ENCODE data around the gene PRPF6. TPM values are rescaled to one million over a fixed set of nuclear protein-coding genes. Genes with fewer than 3 reads are reported as not detected.

PRPF6 gene
- total and polyA plus RNA-seq, 2 of the 13 experiments (the other 11 are each of a cell fraction or from before 2014, with no cell fraction given), result 63.7 to 101 TPM

- TF ChIP-seq, protein P1, sequence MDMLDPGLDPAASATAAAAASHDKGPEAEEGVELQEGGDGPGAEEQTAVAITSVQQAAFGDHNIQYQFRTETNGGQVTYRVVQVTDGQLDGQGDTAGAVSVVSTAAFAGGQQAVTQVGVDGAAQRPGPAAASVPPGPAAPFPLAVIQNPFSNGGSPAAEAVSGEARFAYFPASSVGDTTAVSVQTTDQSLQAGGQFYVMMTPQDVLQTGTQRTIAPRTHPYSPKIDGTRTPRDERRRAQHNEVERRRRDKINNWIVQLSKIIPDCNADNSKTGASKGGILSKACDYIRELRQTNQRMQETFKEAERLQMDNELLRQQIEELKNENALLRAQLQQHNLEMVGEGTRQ (IDR thresholded peaks at IDR 0.05; ENCODE audit: low read depth, low read length), result peak; percentile 2; the same call in 1 of the 2 replicates
- TF ChIP-seq, protein P1 (CRISPR knock-in tag; IDR thresholded peaks at IDR 0.05; ENCODE audit: borderline replicate concordance), result no peak
- TF ChIP-seq, protein P2, sequence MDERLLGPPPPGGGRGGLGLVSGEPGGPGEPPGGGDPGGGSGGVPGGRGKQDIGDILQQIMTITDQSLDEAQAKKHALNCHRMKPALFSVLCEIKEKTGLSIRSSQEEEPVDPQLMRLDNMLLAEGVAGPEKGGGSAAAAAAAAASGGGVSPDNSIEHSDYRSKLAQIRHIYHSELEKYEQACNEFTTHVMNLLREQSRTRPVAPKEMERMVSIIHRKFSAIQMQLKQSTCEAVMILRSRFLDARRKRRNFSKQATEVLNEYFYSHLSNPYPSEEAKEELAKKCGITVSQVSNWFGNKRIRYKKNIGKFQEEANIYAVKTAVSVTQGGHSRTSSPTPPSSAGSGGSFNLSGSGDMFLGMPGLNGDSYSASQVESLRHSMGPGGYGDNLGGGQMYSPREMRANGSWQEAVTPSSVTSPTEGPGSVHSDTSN (CRISPR knock-in tag; IDR thresholded peaks at IDR 0.05), result no peak
- TF ChIP-seq ZSCAN9 (CRISPR knock-in tag; IDR thresholded peaks at IDR 0.05; ENCODE audit: borderline replicate concordance), result peak; percentile 97
- TF ChIP-seq, protein P3, sequence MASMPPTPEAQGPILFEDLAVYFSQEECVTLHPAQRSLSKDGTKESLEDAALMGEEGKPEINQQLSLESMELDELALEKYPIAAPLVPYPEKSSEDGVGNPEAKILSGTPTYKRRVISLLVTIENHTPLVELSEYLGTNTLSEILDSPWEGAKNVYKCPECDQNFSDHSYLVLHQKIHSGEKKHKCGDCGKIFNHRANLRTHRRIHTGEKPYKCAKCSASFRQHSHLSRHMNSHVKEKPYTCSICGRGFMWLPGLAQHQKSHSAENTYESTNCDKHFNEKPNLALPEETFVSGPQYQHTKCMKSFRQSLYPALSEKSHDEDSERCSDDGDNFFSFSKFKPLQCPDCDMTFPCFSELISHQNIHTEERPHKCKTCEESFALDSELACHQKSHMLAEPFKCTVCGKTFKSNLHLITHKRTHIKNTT (CRISPR knock-in tag; IDR thresholded peaks at IDR 0.05), result no peak
- no peak for TF ChIP-seq HNRNPH1 (optimal IDR thresholded peaks at IDR 0.05; ENCODE audit: low read depth, low read length)
- TF ChIP-seq ZNF180 (CRISPR knock-in tag; IDR thresholded peaks at IDR 0.05; ENCODE audit: borderline replicate concordance, low read depth), result peak; percentile 73; the same call in 1 of the 2 replicates
- peak; percentile 98 for TF ChIP-seq ZNF792 (CRISPR knock-in tag; IDR thresholded peaks at IDR 0.05)
- TF ChIP-seq, protein P4, sequence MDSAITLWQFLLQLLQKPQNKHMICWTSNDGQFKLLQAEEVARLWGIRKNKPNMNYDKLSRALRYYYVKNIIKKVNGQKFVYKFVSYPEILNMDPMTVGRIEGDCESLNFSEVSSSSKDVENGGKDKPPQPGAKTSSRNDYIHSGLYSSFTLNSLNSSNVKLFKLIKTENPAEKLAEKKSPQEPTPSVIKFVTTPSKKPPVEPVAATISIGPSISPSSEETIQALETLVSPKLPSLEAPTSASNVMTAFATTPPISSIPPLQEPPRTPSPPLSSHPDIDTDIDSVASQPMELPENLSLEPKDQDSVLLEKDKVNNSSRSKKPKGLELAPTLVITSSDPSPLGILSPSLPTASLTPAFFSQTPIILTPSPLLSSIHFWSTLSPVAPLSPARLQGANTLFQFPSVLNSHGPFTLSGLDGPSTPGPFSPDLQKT (CRISPR knock-in tag; IDR thresholded peaks at IDR 0.05; ENCODE audit: borderline replicate concordance), result no peak; the same call in 1 of the 2 replicates
- TF ChIP-seq ZKSCAN8 (CRISPR knock-in tag; IDR thresholded peaks at IDR 0.05; ENCODE audit: borderline replicate concordance), result peak; percentile 96
- TF ChIP-seq CCDC6 (CRISPR knock-in tag; IDR thresholded peaks at IDR 0.05), result peak; percentile 91; the same call in 1 of the 2 replicates
- peak; percentile 17; the same call in 1 of the 2 replicates for TF ChIP-seq ZKSCAN5 (CRISPR knock-in tag; IDR thresholded peaks at IDR 0.05)
- TF ChIP-seq ISX (CRISPR knock-in tag; conservative IDR thresholded peaks at IDR 0.05), result no peak
- TF ChIP-seq ZNF235 (CRISPR knock-in tag; IDR thresholded peaks at IDR 0.05; ENCODE audit: borderline replicate concordance), result peak; percentile 92; the same call in 1 of the 2 replicates
- peak; percentile 94 for TF ChIP-seq RXRA (CRISPR knock-in tag; IDR thresholded peaks at IDR 0.05)
- peak; percentile 92 for TF ChIP-seq DRAP1 (CRISPR knock-in tag; IDR thresholded peaks at IDR 0.05)
- TF ChIP-seq EEA1 (CRISPR knock-in tag; IDR thresholded peaks at IDR 0.05; ENCODE audit: borderline replicate concordance), result peak; percentile 47
- peak; percentile 69 for TF ChIP-seq SKIL (CRISPR knock-in tag; IDR thresholded peaks at IDR 0.05; ENCODE audit: borderline replicate concordance)
- TF ChIP-seq SALL1 (CRISPR knock-in tag; IDR thresholded peaks at IDR 0.05), result peak; percentile 98
- peak; percentile 76 for TF ChIP-seq MED13 (CRISPR knock-in tag; IDR thresholded peaks at IDR 0.05)
Measured at GRCh38 chr20:63980806-63981728, at the start of gene PRPF6 (continued).

Data from HepG2 (cell line).